IgD-negative memory B cell (primary cell): Measurements from ENCODE around the gene MYO1B. TPM values are rescaled to one million over a fixed set of nuclear protein-coding genes. Genes with fewer than 3 reads are reported as not detected.

ENCODE experiments used
- H3K27ac Mint-ChIP-seq, 3 donors: one replicate each; pipeline ENCODE4 v1.8.0; 2020 to 2022; ENCODE audit warnings: mild to moderate bottlenecking in 3 of 3, mixed read lengths in 3 of 3, moderate library complexity in 1 of 3
- H3K27me3 Mint-ChIP-seq: one replicate; pipeline ENCODE4 v1.8.0; 2021; ENCODE audit warnings: mixed read lengths
- H3K36me3 Mint-ChIP-seq: one replicate; pipeline ENCODE4 v1.8.0; 2020; ENCODE audit warnings: mild to moderate bottlenecking, mixed read lengths
- H3K4me1 Mint-ChIP-seq, 3 donors: one replicate each; pipeline ENCODE4 v1.8.0; 2020 to 2022; ENCODE audit warnings: mixed read lengths in 3 of 3, mild to moderate bottlenecking in 1 of 3
- H3K4me3 Mint-ChIP-seq, 4 donors: one replicate each; pipeline ENCODE4 v1.8.0; 2020 to 2022; ENCODE audit warnings: mild to moderate bottlenecking in 4 of 4, mixed read lengths in 4 of 4, moderate library complexity in 3 of 4
- H3K9me3 Mint-ChIP-seq, 3 donors: one replicate each; pipeline ENCODE4 v1.8.0; 2020 to 2021; ENCODE audit warnings: mixed read lengths in 3 of 3, mild to moderate bottlenecking in 1 of 3
- polyA plus RNA-seq: library from polyadenylated mRNA; unstranded; fragments of 300-500 nt; fragmentation: Illumina TruSeq; gene quantifications from one replicate; pipeline ENCODE4 v1.2.3, GENCODE V29; 2021

MYO1B gene
- 2.0 TPM for polyA plus RNA-seq

DNA sequence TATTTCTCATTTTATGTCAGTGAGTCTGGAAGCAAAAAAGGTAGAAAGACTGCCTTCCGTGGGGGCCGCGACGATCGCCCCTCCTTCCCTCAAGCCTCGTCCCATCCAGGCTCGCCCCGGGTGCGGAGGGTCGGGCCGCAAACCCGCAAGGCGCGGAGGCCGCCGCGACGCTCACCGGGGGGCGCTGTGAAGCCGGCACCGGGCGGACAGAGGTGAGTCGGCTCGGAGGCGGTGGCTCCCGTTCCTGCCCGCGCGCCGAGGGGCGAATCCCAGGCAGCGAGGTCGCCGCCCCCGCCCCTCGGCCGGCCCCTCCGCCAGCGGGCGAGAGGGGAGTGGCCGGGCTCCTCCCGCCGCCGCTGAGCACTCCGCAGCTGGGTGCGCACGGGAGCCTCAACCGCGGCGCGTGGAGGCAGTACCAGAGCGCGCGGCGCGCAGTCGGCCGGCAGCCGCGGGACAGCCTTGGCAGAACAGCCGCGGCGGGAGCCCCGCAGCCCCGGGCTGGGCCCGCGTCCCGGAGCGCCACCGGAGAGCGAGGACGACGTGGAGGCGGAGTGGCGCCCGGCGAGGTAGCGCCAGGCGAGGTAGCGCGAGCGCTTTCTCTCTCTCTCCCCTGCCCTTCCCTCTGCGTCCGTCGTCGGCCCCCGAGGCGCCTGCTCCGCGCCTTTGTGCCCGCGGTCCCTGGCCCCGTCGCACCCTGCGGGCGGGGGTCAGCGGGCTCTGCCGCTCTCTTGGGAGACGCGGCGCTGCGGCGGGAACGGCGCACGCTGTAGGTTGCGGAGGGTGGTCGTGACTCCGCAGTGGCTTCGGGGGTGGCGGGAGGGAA, at the start of gene MYO1B:
TSS of gene MYO1B (plus strand) at position 359 of the 823 bp plus-strand sequence. CDS start 31,492 bp downstream, outside the sequence.
- peak within 1 kb of the TSS; percentile 75 to 93 (median 80) for H3K4me3 Mint-ChIP-seq
- H3K27ac Mint-ChIP-seq, result no peak within 1 kb of the TSS

DNA sequence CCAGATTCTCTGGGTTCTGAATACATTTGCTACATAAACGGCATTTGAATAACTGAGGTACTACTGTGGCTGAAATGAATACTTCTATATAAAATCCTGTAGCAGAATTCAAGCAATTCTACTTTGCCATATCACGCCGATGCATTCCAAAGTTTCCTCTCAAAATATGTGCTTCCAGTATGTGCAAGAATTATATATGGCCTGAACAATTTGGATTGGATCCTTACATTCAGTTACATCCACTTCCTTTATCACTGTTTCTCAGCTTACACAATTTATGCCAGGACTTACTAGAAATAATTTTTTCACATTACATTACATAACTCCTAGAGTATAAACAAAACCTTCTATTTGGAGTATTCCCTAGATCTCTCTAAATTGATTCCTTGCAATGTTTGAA, 48.1 kb upstream of the MYO1B start:
- Mint-ChIP-seq H3K27ac (no peak overlapping the region), H3K9me3 (peaks cover 0 to 3% (median 0%) of the 10 kb centered on the region in 3 donors), H3K36me3 (no peaks in the 10 kb centered on the region), H3K4me3 (peak overlapping the region in 1 of 4 donors; percentile 32), H3K27me3 (peaks cover 1% of the 10 kb centered on the region), H3K4me1 (peaks cover 13 to 14% (median 13%) of the 10 kb centered on the region in 3 donors)

More for the DNA sequence above, at the start of gene MYO1B:
- Mint-ChIP-seq H3K9me3 (no peaks in the 10 kb centered on the region), H3K27me3 (peaks cover 4% of the 10 kb centered on the region), H3K36me3 (no peaks in the 10 kb centered on the region), H3K4me1 (peaks cover 0 to 13% (median 2%) of the 10 kb centered on the region in 3 donors)

DNA sequence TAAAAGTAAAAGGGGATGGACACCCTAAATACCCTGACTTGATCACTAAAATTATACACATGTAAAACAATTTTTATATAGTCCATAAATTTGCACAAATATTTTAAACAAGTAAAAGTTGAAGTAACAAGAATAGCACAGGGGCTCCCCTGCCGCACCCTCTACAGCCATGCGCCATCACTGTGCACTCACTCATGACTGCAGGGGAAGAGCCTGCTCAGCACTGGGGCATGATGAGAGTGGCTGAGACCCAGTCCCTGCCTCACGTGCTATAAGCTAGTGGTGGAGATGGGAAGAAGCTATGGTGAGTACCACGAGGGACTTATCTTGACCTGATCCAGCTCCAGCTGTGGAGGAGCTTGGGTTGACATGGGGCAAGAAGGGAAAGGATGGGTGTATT, 46.9 kb upstream of the MYO1B start:
- Mint-ChIP-seq H3K27me3 (peaks cover 1% of the 10 kb centered on the region), H3K4me3 (no peak overlapping the region), H3K27ac (peak overlapping the region in 1 of 3 donors; percentile 78), H3K36me3 (no peaks in the 10 kb centered on the region), H3K4me1 (peaks cover 19 to 21% (median 20%) of the 10 kb centered on the region in 3 donors), H3K9me3 (no peaks in the 10 kb centered on the region)

DNA sequence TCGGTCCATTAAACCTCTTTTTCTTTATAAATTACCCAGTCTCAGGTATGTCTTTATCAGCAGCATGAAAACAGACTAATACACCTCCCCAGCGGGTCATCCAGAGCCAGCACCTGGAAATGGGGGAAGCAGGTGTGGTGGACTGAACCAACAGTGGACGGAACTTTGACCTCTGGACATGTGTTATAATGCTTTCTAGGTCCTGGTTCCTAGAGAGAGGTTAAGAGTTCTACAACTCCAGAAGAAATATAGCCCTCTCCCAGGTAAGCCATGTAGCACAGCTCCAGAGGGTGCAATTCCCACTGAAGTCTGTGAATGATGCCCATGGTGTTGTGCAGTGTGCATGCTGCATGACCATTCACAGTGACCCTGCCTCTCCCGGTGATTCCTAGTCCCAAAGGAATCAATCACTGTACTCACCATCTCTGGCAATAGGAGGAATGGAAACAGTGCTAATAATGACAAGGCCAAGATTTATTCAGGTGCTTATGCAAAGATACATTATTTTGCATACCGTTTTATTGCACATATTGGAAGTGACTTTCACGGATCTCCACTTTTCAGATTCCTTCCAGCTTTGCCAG, 45.2 kb upstream of the MYO1B start:
- Mint-ChIP-seq H3K4me3 (no peak overlapping the region), H3K9me3 (no peaks in the 10 kb centered on the region), H3K27me3 (peaks cover 1% of the 10 kb centered on the region), H3K36me3 (no peaks in the 10 kb centered on the region), H3K4me1 (peaks cover 10 to 18% (median 16%) of the 10 kb centered on the region in 3 donors), H3K27ac (no peak overlapping the region)

DNA sequence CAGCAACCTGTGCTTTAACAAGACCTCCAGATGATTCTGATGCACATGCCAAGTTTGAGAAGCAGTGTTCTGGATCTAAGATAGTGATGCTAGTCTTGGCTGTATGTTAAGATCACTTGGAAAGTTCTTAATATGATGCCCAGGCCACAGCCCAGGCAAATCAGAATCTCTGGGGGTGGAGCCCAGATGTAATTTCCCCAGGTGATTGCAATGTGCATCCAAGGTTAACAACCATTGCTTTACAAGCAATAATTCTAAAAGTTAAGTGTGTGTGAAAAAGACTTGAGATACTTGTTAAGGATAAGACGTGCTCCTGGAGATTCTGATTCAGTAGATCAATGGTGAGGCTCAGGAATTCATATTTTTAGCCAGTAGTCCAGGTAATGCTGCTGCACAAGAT, 44.3 kb upstream of the MYO1B start:
- no peak overlapping the region for H3K4me3 Mint-ChIP-seq
- no peaks in the 10 kb centered on the region for H3K36me3 Mint-ChIP-seq
- peaks cover 10 to 19% (median 16%) of the 10 kb centered on the region in 3 donors for H3K4me1 Mint-ChIP-seq
- no peak overlapping the region for H3K27ac Mint-ChIP-seq
- peaks cover 1% of the 10 kb centered on the region for H3K27me3 Mint-ChIP-seq
- H3K9me3 Mint-ChIP-seq, result peaks cover 0 to 1% (median 0%) of the 10 kb centered on the region in 3 donors

DNA sequence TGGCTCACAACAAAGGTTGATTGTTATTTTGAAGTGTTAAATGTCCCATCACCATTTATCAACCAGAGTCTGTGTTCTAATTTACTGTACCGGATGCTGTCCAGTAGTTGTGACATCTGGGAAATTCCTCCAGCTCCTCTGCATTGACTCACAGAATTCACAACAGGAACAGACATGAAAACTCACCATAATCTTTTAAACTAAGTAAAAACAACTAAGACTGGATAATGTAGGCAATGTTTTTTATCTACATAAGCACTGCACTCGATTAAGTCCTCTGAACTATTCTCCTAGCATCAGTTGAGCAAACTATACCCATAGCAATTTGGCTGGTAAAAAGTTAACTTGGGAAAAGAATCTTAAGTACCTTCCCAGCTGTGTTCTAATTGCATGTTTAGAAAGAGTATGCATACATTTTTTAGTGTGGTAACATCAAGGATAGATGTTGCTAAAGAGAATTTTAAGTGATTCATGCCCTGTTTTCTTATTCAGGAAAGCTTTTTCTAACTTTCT, 42.9 kb upstream of the MYO1B start:
- H3K4me3 Mint-ChIP-seq, result peak overlapping the region in 1 of 4 donors; percentile 48
- H3K9me3 Mint-ChIP-seq, result peaks cover 0 to 2% (median 0%) of the 10 kb centered on the region in 3 donors
- H3K27me3 Mint-ChIP-seq, result peaks cover 1% of the 10 kb centered on the region
- H3K36me3 Mint-ChIP-seq, result no peaks in the 10 kb centered on the region
- peaks cover 10 to 20% (median 16%) of the 10 kb centered on the region in 3 donors for H3K4me1 Mint-ChIP-seq
- no peak overlapping the region for H3K27ac Mint-ChIP-seq

DNA sequence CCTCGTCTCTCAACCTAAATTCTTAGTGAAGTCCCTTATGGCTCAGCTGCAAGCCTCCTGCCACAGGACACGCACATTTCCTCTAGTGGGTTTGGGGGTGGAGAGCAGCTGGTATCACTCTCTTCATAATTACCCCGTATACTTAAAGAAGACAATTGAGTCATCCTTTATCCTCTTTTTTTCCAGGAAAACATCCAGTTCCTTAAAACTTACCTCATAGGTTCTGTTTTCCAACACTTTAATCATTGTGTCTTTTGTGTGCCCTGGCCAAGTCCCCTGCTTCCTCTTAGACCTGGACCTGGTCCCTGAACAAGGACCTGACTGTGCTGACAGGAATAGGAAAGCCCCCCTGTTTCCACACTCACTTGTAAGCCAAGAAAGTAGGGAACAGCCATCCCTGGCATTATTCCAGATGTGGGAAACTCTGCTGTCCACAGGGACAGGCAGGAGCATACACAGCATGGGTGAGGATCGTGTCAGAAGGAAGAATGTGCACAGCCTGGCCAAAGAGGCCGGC, 42.3 kb upstream of the MYO1B start:
- Mint-ChIP-seq H3K27me3 (peaks cover 1% of the 10 kb centered on the region), H3K4me3 (no peak overlapping the region), H3K36me3 (no peaks in the 10 kb centered on the region), H3K27ac (peak overlapping the region in 1 of 3 donors; percentile 79), H3K4me1 (peaks cover 10 to 18% (median 16%) of the 10 kb centered on the region in 3 donors), H3K9me3 (peaks cover 0 to 2% (median 0%) of the 10 kb centered on the region in 3 donors)

DNA sequence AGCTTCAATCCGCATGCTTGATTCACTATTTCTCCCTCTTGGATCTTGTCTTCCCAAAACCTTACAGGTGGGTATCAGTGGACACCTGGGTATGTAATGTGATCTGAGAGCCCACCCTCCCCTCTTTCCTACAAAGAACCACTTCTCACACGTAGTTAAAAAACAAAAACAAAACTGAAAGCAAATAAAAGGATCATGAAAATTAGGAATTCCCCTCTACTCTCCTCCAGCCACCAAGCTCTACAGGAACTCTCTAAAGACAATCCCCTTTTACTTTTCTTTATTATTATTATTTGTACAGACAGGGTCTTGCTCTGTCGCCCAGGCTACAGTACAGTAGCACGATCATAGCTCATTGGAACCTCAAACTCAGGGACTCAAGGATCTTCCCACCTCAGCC, 40.8 kb upstream of the MYO1B start:
- H3K36me3 Mint-ChIP-seq, result no peaks in the 10 kb centered on the region
- no peaks in the 10 kb centered on the region for H3K27me3 Mint-ChIP-seq
- H3K9me3 Mint-ChIP-seq, result peaks cover 0 to 2% (median 0%) of the 10 kb centered on the region in 3 donors
- peak overlapping the region; percentile 46 to 86 (median 80) for H3K4me3 Mint-ChIP-seq
- peaks cover 10 to 18% (median 16%) of the 10 kb centered on the region in 3 donors for H3K4me1 Mint-ChIP-seq
- H3K27ac Mint-ChIP-seq, result peak overlapping the region in 2 of 3 donors; percentile 41 to 83

DNA sequence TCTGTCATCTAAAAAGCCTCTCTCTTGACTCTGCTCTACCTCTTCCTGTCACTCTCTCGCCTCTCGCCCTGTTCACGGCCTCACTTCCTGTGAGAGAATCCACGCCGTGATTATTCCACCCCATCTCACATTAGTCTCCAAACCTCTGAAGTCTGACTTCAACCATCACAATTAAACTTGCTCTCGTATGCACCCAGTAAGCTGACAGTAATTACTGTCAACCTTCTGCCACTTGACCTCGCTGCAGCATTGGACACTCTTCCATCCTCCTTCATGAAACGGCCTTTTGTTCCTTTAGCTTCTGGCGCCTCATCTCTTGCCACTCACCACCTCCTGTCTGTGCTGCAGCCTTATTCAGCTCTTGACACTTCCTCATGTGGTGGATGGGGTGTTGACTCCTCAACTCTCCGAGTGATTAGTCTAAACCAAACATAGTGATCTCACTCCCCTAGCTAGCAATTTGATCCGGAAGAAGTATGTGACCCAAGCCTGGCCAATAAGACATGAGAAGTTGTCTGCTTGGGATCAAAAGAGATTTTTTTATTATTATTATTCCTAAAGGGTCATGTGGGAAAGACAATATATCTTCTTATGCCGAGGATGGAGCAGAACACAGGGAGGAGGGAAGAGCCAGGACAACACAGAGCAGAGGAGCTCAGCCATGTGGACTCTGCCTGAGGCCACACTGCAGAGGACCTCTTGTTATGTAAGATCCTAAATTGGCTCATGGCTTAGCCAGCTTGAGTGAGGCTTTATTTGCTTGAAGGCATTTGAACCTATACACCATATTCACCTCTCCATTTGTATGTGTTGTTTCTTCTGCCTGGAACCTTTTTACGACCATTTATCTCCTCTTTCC, 38.4 kb upstream of the MYO1B start:
- H3K9me3 Mint-ChIP-seq, result peaks cover 0 to 9% (median 2%) of the 10 kb centered on the region in 3 donors
- H3K27ac Mint-ChIP-seq, result peak overlapping the region in 2 of 3 donors; percentile 0 to 68
- H3K4me1 Mint-ChIP-seq, result peaks cover 10 to 18% (median 16%) of the 10 kb centered on the region in 3 donors
- no peaks in the 10 kb centered on the region for H3K36me3 Mint-ChIP-seq
- H3K27me3 Mint-ChIP-seq, result no peaks in the 10 kb centered on the region
- peak overlapping the region in 3 of 4 donors; percentile 10 to 77 (median 69) for H3K4me3 Mint-ChIP-seq

DNA sequence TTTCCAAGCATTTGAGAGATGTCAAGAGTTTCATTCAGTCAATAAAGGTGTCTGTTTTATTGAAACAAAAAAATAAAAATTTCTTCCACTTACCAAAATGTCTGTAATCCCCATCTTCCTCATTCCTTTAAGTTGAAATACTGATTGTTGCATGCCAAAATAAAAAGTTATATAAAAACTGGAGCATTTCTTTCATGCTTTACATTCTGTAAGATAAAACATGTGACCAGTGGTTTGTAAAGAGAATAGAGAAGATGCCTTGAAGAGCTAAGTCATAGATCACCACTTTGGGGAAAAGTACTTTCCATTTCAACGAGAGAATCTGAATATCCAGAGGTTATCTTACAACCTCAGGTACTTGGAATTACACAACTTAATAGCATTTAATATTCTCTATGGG, 35.9 kb upstream of the MYO1B start:
- peaks cover 5 to 7% (median 5%) of the 10 kb centered on the region in 3 donors for H3K4me1 Mint-ChIP-seq
- H3K9me3 Mint-ChIP-seq, result peaks cover 3 to 20% (median 9%) of the 10 kb centered on the region in 3 donors
- no peaks in the 10 kb centered on the region for H3K36me3 Mint-ChIP-seq
- H3K27me3 Mint-ChIP-seq, result no peaks in the 10 kb centered on the region
- H3K27ac Mint-ChIP-seq, result no peak overlapping the region
- H3K4me3 Mint-ChIP-seq, result no peak overlapping the region

DNA sequence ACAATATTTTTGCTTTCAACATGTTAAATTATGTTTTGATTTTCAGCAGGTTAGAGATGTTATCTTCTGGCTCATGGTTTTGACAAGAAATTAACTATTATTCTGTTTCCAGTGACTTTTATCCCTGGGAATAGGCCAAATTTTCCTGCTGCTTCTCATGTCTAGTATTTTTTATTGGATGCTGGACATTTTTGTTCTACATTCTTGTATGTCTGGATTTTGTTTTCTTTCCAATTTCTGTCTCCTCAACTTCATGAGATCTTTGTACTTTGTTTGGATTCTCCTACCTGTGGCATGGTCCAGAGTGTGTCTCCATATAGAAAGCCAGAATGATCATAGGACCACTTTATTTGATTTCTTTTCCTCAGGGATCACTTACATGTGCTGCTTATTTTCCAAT, 33.1 kb upstream of the MYO1B start:
- Mint-ChIP-seq H3K9me3 (peaks cover 3 to 20% (median 7%) of the 10 kb centered on the region in 3 donors), H3K27ac (no peak overlapping the region), H3K4me1 (no peaks in the 10 kb centered on the region), H3K36me3 (no peaks in the 10 kb centered on the region), H3K27me3 (no peaks in the 10 kb centered on the region), H3K4me3 (no peak overlapping the region)

DNA sequence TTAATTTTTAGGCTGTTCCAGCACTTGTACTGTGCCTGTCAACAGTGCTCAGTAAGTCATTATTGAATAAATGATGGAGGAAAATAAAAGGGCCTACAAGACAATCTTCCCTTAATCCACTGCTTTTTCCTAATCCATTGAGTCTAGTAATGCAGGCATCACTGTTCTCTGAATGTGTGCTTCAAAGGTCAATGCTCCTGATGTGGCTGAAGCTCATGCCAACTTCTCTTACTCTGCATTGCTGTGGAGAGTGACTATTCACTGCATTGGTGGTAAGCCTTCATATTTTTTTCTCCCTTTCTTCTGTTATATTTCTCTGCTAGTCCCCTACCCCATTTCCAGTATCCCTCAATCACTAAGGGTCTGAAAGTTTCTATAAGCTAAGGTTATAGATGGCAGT, 31.9 kb upstream of the MYO1B start:
- H3K4me1 Mint-ChIP-seq, result peaks cover 0 to 2% (median 0%) of the 10 kb centered on the region in 3 donors
- H3K9me3 Mint-ChIP-seq, result peaks cover 3 to 20% (median 7%) of the 10 kb centered on the region in 3 donors
- no peak overlapping the region for H3K4me3 Mint-ChIP-seq
- no peaks in the 10 kb centered on the region for H3K36me3 Mint-ChIP-seq
- no peaks in the 10 kb centered on the region for H3K27me3 Mint-ChIP-seq
- no peak overlapping the region for H3K27ac Mint-ChIP-seq

DNA sequence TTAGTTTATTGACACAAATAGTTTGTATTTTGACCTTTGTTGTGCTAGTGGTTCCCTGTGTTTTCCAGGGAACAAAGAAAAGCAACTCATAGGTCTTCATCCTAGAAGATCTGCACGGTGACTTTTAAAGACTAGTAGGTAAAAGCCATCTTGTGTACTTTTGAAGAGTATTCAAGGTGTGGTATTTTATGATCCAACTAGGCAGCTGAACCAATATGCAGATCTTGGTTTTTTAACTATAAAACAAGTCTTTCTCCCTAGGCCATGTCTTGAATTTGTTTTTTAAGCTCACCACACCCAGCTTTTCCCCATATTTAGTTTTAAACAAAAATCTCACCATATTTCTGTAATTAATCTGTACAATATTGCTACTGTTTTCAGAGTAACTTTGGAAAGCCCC, 30.0 kb upstream of the MYO1B start:
- Mint-ChIP-seq H3K27me3 (no peaks in the 10 kb centered on the region), H3K4me3 (no peak overlapping the region), H3K36me3 (no peaks in the 10 kb centered on the region), H3K9me3 (peaks cover 3 to 19% (median 7%) of the 10 kb centered on the region in 3 donors), H3K4me1 (peaks cover 0 to 3% (median 0%) of the 10 kb centered on the region in 3 donors), H3K27ac (no peak overlapping the region)

DNA sequence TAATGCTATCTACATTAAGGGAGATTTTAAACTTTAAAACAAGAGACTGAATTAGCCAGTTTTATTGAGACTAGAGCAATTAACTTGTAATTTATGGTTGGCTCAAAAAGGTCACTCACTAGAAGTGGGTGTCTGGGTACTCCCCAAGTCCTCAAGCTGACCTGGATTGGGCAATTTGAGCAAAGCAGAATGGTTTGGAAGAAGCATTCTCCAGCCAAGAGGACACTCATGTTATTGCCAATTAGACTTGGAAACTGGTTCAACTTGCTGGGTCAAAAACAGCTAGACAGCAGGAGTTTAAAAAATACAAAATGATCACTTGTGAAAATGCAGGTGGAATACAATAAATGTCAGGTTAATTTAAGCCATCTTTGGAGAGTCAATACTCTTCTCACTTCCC, 29.5 kb upstream of the MYO1B start:
- Mint-ChIP-seq H3K36me3 (no peaks in the 10 kb centered on the region), H3K27me3 (no peaks in the 10 kb centered on the region), H3K4me3 (no peak overlapping the region), H3K4me1 (peaks cover 0 to 7% (median 2%) of the 10 kb centered on the region in 3 donors), H3K9me3 (peaks cover 3 to 15% (median 11%) of the 10 kb centered on the region in 3 donors), H3K27ac (no peak overlapping the region)
